ENCODE results near the gene ABCC1.

Gene ABCC1

GRCh38 chr16:16047761-16048160 is 98.3 kb downstream of the ABCC1 start:
- DNase-seq (ENCODE audit: low read depth, low spot score): no peak

DNA sequence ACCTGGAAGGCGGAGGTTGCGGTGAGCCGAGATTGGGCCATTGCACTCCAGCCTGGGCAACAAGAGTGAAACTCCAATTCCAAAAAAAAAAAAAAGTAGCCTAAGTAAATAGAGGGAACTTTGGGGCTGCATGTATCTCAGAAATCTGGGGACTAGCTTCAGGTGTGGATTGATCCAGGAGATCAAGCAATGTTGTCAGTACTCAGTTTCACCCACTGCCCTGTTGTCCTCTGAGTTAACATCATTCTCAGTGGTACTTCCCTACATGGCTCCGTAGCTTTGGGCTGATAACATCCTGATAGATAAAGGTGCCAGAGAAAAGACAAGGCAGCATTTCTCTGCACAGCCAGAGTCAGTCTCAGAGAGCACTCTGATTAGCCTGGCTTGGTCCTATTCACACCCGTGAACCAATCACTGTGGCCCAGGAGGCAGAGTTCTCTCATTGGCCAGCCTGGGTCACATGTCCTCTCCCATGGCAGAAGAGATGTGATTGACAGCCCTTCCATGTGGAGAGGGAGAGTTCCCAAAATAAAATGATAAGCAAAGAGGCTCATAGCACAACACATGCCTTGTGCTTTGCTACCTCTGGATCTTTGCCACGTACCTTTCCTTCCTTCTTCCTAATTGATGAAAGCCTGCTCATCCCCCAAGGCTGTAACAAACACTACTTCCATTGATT is 99.6 kb downstream of the ABCC1 start:
- DNase-seq (ENCODE audit: low read depth, low spot score): no peak

DNA sequence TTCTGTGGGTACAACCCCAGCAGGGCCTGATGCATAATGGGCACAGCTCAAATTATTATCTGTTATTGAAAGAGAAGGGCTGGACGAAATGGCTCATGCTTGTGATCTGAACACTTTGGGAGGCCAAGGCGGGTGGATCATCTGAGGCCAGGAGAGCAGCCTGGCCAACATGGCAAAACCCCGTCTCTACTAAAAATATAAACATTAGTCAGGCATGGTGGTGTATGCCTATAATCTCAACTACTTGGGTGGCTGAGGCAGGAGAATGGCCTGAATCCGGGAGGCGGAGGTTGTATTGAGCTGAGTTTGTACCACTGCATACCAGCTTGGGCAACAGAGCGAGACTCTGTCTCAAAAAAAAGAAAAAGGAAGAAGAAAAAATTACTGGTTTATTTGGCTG is 100.7 kb downstream of the ABCC1 start:
- no peak for DNase-seq (ENCODE audit: low read depth, low spot score)

DNA sequence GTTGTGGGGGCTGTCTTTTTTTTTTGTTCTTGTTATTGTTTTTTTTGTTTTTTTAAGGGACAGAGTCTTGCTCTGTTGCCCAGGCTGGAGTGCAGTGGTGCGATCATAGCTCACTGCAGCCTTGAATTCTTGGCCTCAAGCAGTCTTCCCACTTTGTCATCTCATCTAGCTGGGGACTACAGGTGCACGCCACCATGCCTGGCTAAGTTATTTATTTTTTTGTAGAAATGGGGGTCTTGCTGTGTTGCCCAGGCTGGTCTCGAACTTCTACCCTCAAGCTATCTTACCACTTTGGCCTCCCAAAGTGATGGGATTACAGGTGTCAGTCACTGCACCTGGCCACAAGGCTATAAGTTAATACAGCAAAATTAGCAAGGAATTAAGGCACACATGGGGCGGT is 101.7 kb downstream of the ABCC1 start:
- no peak for DNase-seq (ENCODE audit: low read depth, low spot score)

DNA sequence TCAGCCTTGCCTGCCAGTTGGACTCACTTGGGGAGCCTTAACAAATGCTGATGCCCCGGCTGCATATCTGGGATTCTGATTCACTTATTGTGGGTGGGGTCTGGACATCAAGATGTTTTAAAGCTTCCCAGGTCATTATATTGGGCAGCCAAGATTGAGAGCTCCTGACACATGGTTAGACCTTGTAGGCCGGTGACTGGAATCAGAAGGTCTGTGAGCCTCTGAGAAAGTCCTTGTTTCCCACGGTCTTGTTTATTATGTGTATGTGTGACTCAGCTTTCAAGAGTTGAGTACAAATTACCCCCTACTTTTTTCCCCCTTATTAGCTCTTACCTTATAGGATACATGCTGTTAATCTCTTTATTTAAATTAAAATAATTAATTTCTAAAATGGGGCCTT is 103.5 kb downstream of the ABCC1 start:
- no peak for DNase-seq (ENCODE audit: low read depth, low spot score)

GRCh38 chr16:16057102-16057501 is 107.7 kb downstream of the ABCC1 start:
- no peak for DNase-seq (ENCODE audit: low read depth, low spot score)

DNA sequence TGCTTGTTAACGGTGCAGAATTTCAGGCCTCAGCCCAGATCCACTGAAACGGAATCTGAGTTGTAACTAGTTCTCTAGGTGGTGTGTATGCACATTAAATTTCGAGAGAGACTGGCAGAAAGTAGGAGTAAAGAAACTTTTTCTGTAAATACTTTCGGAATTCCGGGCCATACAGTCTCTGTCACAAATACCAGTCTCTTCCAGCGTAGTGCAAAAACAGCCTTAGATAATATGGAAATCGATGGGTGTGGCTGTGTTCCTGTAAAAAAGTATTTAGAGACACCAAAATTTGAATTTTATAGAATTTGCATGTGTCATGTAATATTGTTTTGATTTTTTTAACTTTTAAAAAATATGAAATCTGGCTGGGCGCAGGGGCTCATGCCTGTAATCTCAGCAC is 109.7 kb downstream of the ABCC1 start:
- no peak for DNase-seq (ENCODE audit: low read depth, low spot score)

- no peak for DNase-seq (ENCODE audit: low read depth, low spot score)
These were observed 110.6 kb downstream of the ABCC1 start for GRCh38 chr16:16059895-16060590.

DNA sequence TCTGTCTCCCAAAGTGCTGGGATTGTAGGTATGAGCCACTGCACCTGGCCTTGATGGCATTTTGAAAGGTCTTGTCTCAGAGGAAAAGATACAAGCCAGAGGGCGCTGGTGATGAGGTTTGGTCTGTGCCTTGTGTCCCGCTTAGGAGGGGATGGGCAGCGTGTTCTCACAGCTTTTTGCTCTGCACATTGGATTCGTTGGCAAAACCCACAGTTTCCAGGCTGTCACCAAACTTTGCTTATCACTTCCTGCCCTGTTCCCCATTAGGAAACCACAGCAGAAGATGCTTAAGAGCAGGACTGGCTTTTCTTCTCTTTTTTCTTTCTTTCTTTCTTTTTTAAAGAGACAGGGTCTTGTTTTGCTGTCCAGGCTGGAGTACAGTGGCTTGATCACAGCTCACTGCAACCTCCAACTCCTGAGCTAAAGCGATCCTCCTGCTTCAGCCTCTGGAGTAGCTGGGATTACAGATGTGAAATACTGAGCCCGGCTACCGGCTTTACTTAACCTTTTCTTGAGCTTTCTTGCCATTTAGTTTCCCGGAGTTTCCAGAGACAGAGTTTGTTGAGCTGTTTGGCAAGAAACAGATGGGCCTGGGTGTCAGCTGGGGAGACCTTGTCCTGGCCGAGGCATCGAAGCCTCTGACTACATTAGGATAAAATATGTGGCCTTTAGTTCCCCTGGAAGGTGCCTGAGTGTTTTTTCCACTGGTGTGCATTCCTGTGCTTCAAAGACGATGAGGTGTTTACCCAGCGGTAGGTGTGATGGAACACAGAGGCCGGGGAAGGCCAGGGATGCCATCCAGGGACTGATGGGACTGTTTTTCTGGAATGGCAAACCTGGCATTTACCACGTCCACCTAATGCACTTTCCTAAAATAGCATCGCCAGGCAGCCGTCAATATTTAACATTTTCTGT is 112.9 kb downstream of the ABCC1 start:
- no peak for DNase-seq (ENCODE audit: low read depth, low spot score)

- no peak for DNase-seq (ENCODE audit: low read depth, low spot score)
These were observed 114.3 kb downstream of the ABCC1 start for GRCh38 chr16:16063683-16064082.

- no peak for DNase-seq (ENCODE audit: low read depth, low spot score)
These were observed 115.5 kb downstream of the ABCC1 start for GRCh38 chr16:16064874-16065384.

DNA sequence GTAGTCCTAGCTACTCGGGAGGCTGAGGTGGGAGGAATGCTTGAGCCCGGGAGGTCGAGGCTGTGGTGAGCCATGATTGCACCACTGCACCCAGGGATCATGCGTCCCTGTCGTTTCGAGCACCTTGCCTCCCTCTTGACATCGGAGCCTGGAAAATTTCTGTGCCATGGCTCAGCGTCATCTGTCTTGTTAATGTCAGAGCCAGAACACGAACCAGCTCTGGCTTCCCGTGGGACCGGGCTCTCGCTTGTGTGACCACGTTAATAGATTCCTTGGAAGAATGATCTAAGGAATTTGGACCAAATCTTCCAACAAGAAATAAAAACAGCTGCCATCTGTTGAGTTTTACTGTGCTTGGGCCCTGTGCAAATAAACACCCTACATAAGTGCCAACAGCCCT is 117.7 kb downstream of the ABCC1 start:
- no peak for DNase-seq (ENCODE audit: low read depth, low spot score)

DNA sequence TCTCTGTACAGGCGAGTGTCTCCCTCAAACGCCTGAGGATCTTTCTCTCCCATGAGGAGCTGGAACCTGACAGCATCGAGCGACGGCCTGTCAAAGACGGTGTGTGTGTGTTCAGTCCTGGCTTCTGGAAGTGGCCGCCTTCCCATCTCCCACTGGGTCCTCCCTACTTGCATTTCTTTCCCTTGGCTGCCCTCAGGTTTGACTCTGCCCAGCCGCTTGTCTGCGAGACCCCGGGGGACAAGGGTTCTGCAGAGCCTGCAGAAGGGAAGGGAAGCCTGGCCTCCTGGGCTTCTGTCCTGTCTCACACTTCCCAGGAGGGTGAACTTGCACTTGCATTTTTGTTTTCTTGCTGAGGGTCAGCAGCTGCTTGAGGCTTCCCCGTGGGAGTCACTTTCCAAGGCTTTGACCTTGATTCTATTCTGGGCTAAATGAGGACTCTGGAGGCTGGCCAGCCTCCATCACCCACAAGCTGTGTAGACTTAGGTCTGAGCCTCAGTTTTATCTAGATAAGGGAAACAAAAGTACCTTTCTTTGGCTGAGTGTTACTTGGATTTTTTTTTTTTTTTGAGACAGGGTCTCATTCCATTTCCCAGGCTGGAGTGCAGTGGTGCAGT is 122.3 kb downstream of the ABCC1 start:
- DNase-seq (ENCODE audit: low read depth, low spot score): no peak

GRCh38 chr16:16073001-16073545 is 123.7 kb downstream of the ABCC1 start:
- DNase-seq (ENCODE audit: low read depth, low spot score): no peak

DNA sequence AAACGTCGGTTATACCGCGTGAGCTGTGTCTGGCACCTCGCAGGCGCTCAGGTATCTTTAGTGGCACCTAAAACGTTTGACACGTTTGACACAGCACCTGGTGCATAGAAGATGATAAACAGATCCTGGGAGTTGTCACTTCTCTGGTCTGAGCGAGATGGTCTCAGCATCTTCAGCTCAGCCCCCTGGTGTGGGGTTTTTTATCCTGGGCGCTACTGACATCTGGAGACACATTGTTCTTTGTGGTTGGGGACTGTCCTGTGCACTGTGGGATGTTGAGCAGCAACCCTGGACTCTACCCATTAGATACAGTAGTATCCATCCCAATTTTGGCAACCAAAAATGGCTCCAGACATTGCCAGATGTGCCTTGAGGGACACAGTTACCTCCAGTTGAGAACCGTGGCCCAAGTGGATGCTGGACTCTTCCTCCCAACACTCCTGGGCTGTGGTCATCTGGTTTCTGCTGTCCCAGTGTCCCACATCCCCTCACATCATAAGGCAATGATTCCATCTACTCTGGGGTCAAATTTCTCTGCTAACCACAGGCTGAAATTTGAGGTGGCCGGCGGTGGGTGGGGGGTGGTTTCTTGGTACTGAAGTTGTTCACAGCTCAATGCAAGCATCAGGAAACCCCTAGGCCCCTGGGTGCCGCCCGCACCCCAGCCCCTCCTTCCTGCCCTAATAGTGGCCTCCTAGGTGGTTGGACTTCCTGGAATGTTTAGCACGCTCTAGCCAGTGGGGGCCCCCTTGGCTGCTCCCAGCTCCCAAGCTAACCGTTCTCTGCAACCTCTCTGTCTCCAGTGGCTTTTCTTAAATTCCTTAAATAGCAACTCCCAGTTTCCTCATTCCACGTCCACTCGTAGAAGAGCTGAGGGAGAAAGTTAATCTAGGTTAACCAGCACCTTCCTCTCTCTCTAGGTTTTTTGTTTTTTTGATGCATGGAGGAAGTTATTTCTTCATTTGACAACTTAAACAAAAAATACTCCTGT is 124.8 kb downstream of the ABCC1 start:
- peak; percentile 68 for DNase-seq (ENCODE audit: low read depth, low spot score)

GRCh38 chr16:16075488-16076422 is 126.3 kb downstream of the ABCC1 start:
- DNase-seq (ENCODE audit: low read depth, low spot score): no peak

DNA sequence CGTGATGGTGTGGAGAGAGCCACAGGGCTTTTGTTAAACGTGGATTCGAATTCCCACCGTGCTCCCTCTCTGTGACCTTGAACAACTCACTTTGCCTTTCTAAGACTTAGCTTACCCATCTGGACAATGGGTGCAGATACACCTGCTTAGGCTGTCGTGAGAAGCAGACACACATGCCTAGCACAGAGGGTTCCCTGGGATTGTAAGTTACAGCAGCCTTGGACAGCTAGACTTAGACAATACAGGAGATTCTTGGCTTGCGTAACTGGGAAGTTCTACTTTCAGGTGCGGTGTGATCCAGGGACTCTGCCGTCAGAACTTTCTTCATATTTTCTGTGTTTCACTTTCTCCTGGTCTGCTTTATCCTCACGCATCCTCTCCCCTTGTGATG is 127.0 kb downstream of the ABCC1 start:
- DNase-seq (ENCODE audit: low read depth, low spot score): no peak

DNA sequence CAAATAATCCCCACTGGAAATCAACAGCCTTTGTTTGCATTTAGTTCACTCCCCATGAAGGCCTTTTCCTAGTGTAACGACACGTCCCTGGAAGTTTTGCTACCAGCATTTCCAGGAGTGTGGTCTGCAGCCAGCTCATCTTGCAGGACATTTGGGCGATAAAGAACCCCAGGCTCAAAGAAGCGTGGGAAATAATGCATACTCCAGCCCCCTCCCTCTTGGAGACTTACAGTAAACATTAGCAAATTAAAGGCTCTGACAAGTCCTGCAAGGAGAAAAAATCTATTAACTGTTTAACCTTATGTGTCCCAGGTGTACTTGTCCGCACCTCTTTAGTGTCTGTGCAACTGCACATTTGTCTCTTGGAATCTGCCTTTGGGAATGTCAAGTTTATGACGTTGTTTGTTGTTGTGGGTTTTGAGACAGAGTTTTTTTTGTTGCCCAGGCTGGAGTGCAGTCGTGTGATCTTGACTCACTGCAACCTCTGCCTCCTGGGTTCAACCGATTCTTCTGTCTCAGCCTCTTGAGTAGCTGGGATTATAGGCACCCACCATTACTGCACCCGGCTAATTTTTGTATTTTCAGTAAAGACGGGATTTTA is 131.1 kb downstream of the ABCC1 start:
- no peak for DNase-seq (ENCODE audit: low read depth, low spot score)

DNA sequence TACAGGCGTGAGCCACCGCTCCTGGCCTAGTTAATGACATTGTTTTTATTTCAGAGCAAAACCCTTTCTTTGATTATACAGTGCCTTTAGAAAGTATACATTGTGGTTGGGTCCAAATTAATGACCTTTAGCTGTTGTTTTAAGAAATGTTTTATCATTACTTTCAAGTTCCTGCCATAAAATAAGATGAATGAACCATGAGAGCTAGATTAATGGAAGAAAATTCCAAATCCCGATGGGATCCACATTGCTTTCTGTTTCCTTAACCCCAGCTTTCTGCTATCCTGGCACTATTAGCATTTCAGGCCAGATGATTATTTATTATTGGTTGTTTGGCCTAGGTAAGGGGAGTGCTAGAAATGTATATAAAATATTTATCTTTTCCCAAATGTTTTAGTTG is 131.7 kb downstream of the ABCC1 start:
- DNase-seq (ENCODE audit: low read depth, low spot score): no peak
